Endodermal cell (in vitro differentiated cells): ENCODE data around the gene HESX1. TPM values are rescaled to one million over a fixed set of nuclear protein-coding genes. Genes with fewer than 3 reads are reported as not detected.

Source experiments
- DNase-seq: peaks from one replicate; pipeline ENCODE4 v3.0.0-alpha.2; 2017
- H3K27ac ChIP-seq: 2 replicates; pipeline ENCODE4 v1.5.1; 2013; ENCODE audit warnings: mild to moderate bottlenecking, low read depth, low read length, moderate library complexity
- H3K27me3 ChIP-seq: 2 replicates; pipeline ENCODE4 v1.6.1; 2013; ENCODE audit warnings: mild to moderate bottlenecking, low read length, moderate library complexity; ENCODE audit not compliant: insufficient read depth, control insufficient read depth, poor library complexity, severe bottlenecking
- H3K36me3 ChIP-seq: 2 replicates; pipeline ENCODE4 v1.7.0; 2013; ENCODE audit warnings: mild to moderate bottlenecking, low read length, moderate library complexity; ENCODE audit not compliant: control insufficient read depth, insufficient read depth
- H3K4me1 ChIP-seq: one replicate; pipeline ENCODE4 v1.7.0; 2013; ENCODE audit warnings: low read length; ENCODE audit not compliant: control insufficient read depth, insufficient read depth
- H3K4me3 ChIP-seq: 2 replicates; pipeline ENCODE4 v1.5.1; 2013; ENCODE audit warnings: mild to moderate bottlenecking, low read length, moderate library complexity
- H3K9ac ChIP-seq: 2 replicates; pipeline ENCODE4 v1.6.1; 2013; ENCODE audit warnings: mild to moderate bottlenecking, low read length, moderate library complexity; ENCODE audit not compliant: poor library complexity, severe bottlenecking; ENCODE audit errors: extremely low read depth
- H3K9me3 ChIP-seq: 2 replicates; pipeline ENCODE4 v1.6.1; 2013; ENCODE audit warnings: mild to moderate bottlenecking, low read length, moderate library complexity; ENCODE audit not compliant: control insufficient read depth
- H3K27ac Mint-ChIP-seq: 2 replicates; pipeline ENCODE4 v1.8.0; 2020; ENCODE audit warnings: mixed read lengths
- H3K27me3 Mint-ChIP-seq: 2 replicates; pipeline ENCODE4 v1.8.0; 2021; ENCODE audit warnings: mild to moderate bottlenecking, mixed read lengths; ENCODE audit not compliant: insufficient read depth
- H3K36me3 Mint-ChIP-seq: 2 replicates; pipeline ENCODE4 v1.8.0; 2020; ENCODE audit warnings: low read depth, mixed read lengths
- H3K4me1 Mint-ChIP-seq: 2 replicates; pipeline ENCODE4 v1.8.0; 2020; ENCODE audit warnings: mixed read lengths
- H3K4me3 Mint-ChIP-seq: 2 replicates; pipeline ENCODE4 v1.8.0; 2020; ENCODE audit warnings: mild to moderate bottlenecking, moderate library complexity, mixed read lengths
- H3K9me3 Mint-ChIP-seq: 2 replicates; pipeline ENCODE4 v1.8.0; 2020; ENCODE audit warnings: mild to moderate bottlenecking, mixed read lengths
- CTCF ChIP-seq: fragments of 200-600 bp; sonication (generic); conservative IDR thresholded peaks from 2 replicates; pipeline ENCODE4 v1.5.0; 2021; ENCODE audit warnings: antibody characterized with exemption, mild to moderate bottlenecking
- WGBS, 2 experiments: methylation state at CpG; one replicate each; pipeline versions ENCODE4 v1.1.5 to v1.1.7; 2013; ENCODE audit warnings: missing lambda C conversion rate in 2 of 2, mixed read lengths in 1 of 2; ENCODE audit not compliant: insufficient coverage in 1 of 2, insufficient read length in 1 of 2; 5-methylcytosine and 5-hydroxymethylcytosine counted together
- total RNA-seq, 2 donors: library from RNA; stranded (reverse); fragmentation: NEBNext Ultra II Directional in 1 of 2; extraction: Animal tissue kit (Norgen Biotek cat#: 25700) in 1 of 2; gene quantifications; 2 replicates in 1 of 2; 3 replicates in 1 of 2; pipeline ENCODE4 v1.2.1, GENCODE V29; 2021

HESX1 gene
- total RNA-seq, 2 donors from 2014 or later, result 3.8 to 8.0 TPM

- peak; percentile 94 for DNase-seq
- no peaks in the 10 kb centered on the region for H3K36me3 ChIP-seq
- no peaks in the 10 kb centered on the region for H3K27me3 Mint-ChIP-seq
- peaks cover 16% of the 10 kb centered on the region for H3K4me1 ChIP-seq
- H3K27me3 ChIP-seq, result no peaks in the 10 kb centered on the region
- TF ChIP-seq CTCF, result peak; percentile 98
- H3K27ac ChIP-seq, result no peak overlapping the region
- no peaks in the 10 kb centered on the region for H3K9me3 Mint-ChIP-seq
- H3K4me3 Mint-ChIP-seq, result peak overlapping the region; percentile 52
- peaks cover 44% of the 10 kb centered on the region for H3K4me1 Mint-ChIP-seq
- no peaks in the 10 kb centered on the region for H3K9me3 ChIP-seq
- H3K36me3 Mint-ChIP-seq, result no peaks in the 10 kb centered on the region
- no peak overlapping the region for H3K9ac ChIP-seq
- no peak overlapping the region for H3K4me3 ChIP-seq
- peak overlapping the region; percentile 70 for H3K27ac Mint-ChIP-seq
- 29 to 52% methylated on average over 18 to 40 of the region's 40 CpGs for WGBS, 2 experiments
These were observed 29.7 kb downstream of the HESX1 start for GRCh38 chr3:57169872-57170623.

GRCh38 chr3:57169108-57169507 is 30.7 kb downstream of the HESX1 start:
- H3K4me3 Mint-ChIP-seq, result no peak overlapping the region
- H3K36me3 Mint-ChIP-seq, result no peaks in the 10 kb centered on the region
- Histone ChIP-seq H3K4me1 (peaks cover 16% of the 10 kb centered on the region), H3K9ac (no peak overlapping the region), H3K27ac (no peak overlapping the region), H3K27me3 (no peaks in the 10 kb centered on the region), H3K4me3 (no peak overlapping the region), H3K36me3 (no peaks in the 10 kb centered on the region), H3K9me3 (no peaks in the 10 kb centered on the region)
- peaks cover 44% of the 10 kb centered on the region for H3K4me1 Mint-ChIP-seq
- WGBS, 2 experiments, result 75 to 100% methylated on average over 1 to 3 of the region's 3 CpGs
- no peak for DNase-seq
- H3K27me3 Mint-ChIP-seq, result no peaks in the 10 kb centered on the region
- no peaks in the 10 kb centered on the region for H3K9me3 Mint-ChIP-seq
- TF ChIP-seq CTCF, result no peak
- no peak overlapping the region for H3K27ac Mint-ChIP-seq

- TF ChIP-seq CTCF, result no peak
- no peak for DNase-seq
- H3K4me1 ChIP-seq, result peaks cover 17% of the 10 kb centered on the region
- Mint-ChIP-seq H3K4me1 (peaks cover 44% of the 10 kb centered on the region), H3K36me3 (no peaks in the 10 kb centered on the region), H3K27me3 (no peaks in the 10 kb centered on the region), H3K9me3 (no peaks in the 10 kb centered on the region), H3K27ac (no peak overlapping the region), H3K4me3 (no peak overlapping the region)
- H3K9ac ChIP-seq, result no peak overlapping the region
- WGBS, 2 experiments, result 80 to 91% methylated on average over 2 of the region's 2 CpGs
- H3K36me3 ChIP-seq, result no peaks in the 10 kb centered on the region
- H3K4me3 ChIP-seq, result no peak overlapping the region
- no peaks in the 10 kb centered on the region for H3K27me3 ChIP-seq
- H3K9me3 ChIP-seq, result no peaks in the 10 kb centered on the region
- H3K27ac ChIP-seq, result no peak overlapping the region
These were observed 31.6 kb downstream of the HESX1 start for GRCh38 chr3:57168151-57168550.
